Endothelial cell of umbilical vein (primary cell): ENCODE measurements around the gene PITPNM2. TPM values are rescaled to one million over a fixed set of nuclear protein-coding genes. Genes with fewer than 3 reads are reported as not detected.

ENCODE experiments used
- Bru-seq: library from RNA; stranded (reverse); fragments of 400-500 nt; gene quantifications from one replicate; lab custom pipeline; 2021; lab: Mats Ljungman, UMichigan
- BruChase-seq, 2 experiments: library from RNA; stranded (reverse); fragments of 400-500 nt; gene quantifications; one replicate each; lab custom pipeline; 2021; lab: Mats Ljungman, UMichigan
- BruUV-seq: library from RNA; stranded (reverse); fragments of 400-500 nt; replicated peaks from 2 replicates; lab custom pipeline; 2021; lab: Mats Ljungman, UMichigan
- CTCF ChIA-PET: fragments of 300-600, 350-600 bp; sonication (Branson Sonifier 250); formaldehyde crosslinking; loops from one replicate; lab custom pipeline; 2021; ENCODE audit warnings: antibody characterized with exemption, inconsistent platforms; lab: Charles Lee
- POLR2A ChIA-PET: fragments of 300-600, 350-600 bp; sonication (Branson Sonifier 250); formaldehyde crosslinking; loops from one replicate; lab custom pipeline; 2021; ENCODE audit warnings: antibody characterized with exemption, inconsistent platforms; lab: Charles Lee
- DNase-seq: peaks from one replicate; pipeline ENCODE4 v3.0.0-alpha.2; 2011; ENCODE audit warnings: low read depth, low spot score
- FAIRE-seq: peaks from 2 replicates; lab custom pipeline; 2011; peaks lifted over from hg19 to GRCh38; lab: Jason Lieb, UNC
- H2AFZ ChIP-seq: 2 replicates; pipeline ENCODE4 v1.6.0; 2012; ENCODE audit warnings: low read depth, low read length, control low read depth, inconsistent platforms
- H3K27ac ChIP-seq: 2 replicates; pipeline ENCODE4 v1.5.1; 2011; ENCODE audit warnings: low read depth, mild to moderate bottlenecking, control low read depth, low read length, moderate library complexity; ENCODE audit not compliant: insufficient read depth
- H3K27me3 ChIP-seq, 2 experiments: 2 replicates each; pipeline versions ENCODE4 v1.6.0 to v1.6.1; 2011; ENCODE audit warnings: low read length in 2 of 2, mixed read lengths in 1 of 2; ENCODE audit not compliant: control insufficient read depth in 2 of 2, insufficient read depth in 2 of 2
- H3K36me3 ChIP-seq, 2 experiments: 2 replicates in 1 of 2; 3 replicates in 1 of 2; pipeline ENCODE4 v1.5.1; 2011; ENCODE audit warnings: low read length in 2 of 2, mild to moderate bottlenecking in 1 of 2, moderate library complexity in 1 of 2; ENCODE audit not compliant: control insufficient read depth in 2 of 2, insufficient read depth in 2 of 2; ENCODE audit errors: extremely low read depth in 1 of 2
- H3K4me1 ChIP-seq: 3 replicates; pipeline ENCODE4 v1.5.1; 2011; ENCODE audit warnings: mild to moderate bottlenecking, low read length; ENCODE audit not compliant: control insufficient read depth, insufficient read depth; ENCODE audit errors: extremely low read depth
- H3K4me2 ChIP-seq: 2 replicates; pipeline ENCODE4 v1.6.1; 2011; ENCODE audit warnings: low read length, control low read depth, mixed read lengths; ENCODE audit not compliant: insufficient read depth
- H3K4me3 ChIP-seq, 3 experiments: fragments of 200-600 bp in 1 of 3; sonication (generic), shearing (Covaris generic) in 1 of 3; replicated peaks in 1 of 3; 2 replicates each; pipeline ENCODE4 v1.5.1; 2011 to 2016; ENCODE audit warnings: control low read depth in 3 of 3, low read length in 3 of 3, mild to moderate bottlenecking in 2 of 3, inconsistent platforms in 1 of 3, low read depth in 1 of 3, moderate library complexity in 1 of 3; ENCODE audit not compliant: insufficient read depth in 1 of 3
- H3K79me2 ChIP-seq: 2 replicates; pipeline ENCODE4 v1.6.0; 2012; ENCODE audit warnings: low read length, inconsistent platforms; ENCODE audit not compliant: control insufficient read depth, insufficient read depth
- H3K9ac ChIP-seq: replicated peaks from 2 replicates; pipeline ENCODE3; 2011; ENCODE audit warnings: low read length, control low read depth; ENCODE audit not compliant: insufficient read depth; ENCODE audit errors: extremely low read depth
- H3K9me1 ChIP-seq: replicated peaks from 3 replicates; pipeline ENCODE4 v1.6.0; 2011; ENCODE audit warnings: mild to moderate bottlenecking, low read length; ENCODE audit not compliant: control insufficient read depth, insufficient read depth; ENCODE audit errors: extremely low read depth
- H3K9me3 ChIP-seq: replicated peaks from 2 replicates; pipeline ENCODE4 v1.5.1; 2012; ENCODE audit warnings: low read length, inconsistent platforms; ENCODE audit not compliant: control insufficient read depth, insufficient read depth
- H4K20me1 ChIP-seq: replicated peaks from 2 replicates; pipeline ENCODE3; 2011; ENCODE audit warnings: mild to moderate bottlenecking, low read length; ENCODE audit not compliant: control insufficient read depth, insufficient read depth; ENCODE audit errors: extremely low read depth
- EZH2 ChIP-seq: IDR thresholded peaks from 2 replicates; pipeline ENCODE4 v1.6.1; 2012; ENCODE audit warnings: borderline replicate concordance, low read depth, mild to moderate bottlenecking, moderate library complexity, low read length, inconsistent platforms; ENCODE audit not compliant: severe bottlenecking
- GATA2 ChIP-seq: IDR thresholded peaks from 2 replicates; pipeline ENCODE4 v1.7.0; 2011; ENCODE audit warnings: low read depth, mild to moderate bottlenecking, moderate library complexity, mixed read lengths, low read length; ENCODE audit not compliant: insufficient read length, insufficient read depth
- JUN ChIP-seq: IDR thresholded peaks from 2 replicates; pipeline ENCODE4 v1.6.1; 2011; ENCODE audit warnings: borderline replicate concordance, low read depth; ENCODE audit not compliant: insufficient read length, insufficient read depth
- MAX ChIP-seq: IDR thresholded peaks from 2 replicates; pipeline ENCODE4 v1.6.1; 2011; ENCODE audit not compliant: insufficient read depth, insufficient read length
- POLR2A ChIP-seq: IDR thresholded peaks from 2 replicates; pipeline ENCODE4 v1.6.1; 2012; ENCODE audit warnings: low read depth, mild to moderate bottlenecking, control low read depth, low read length
- POLR2AphosphoS5 ChIP-seq: IDR thresholded peaks from 2 replicates; pipeline ENCODE4 v1.6.1; 2012; ENCODE audit warnings: low read depth, mild to moderate bottlenecking, control low read depth, low read length, moderate library complexity; ENCODE audit not compliant: insufficient read depth
- dilution Hi-C: fragments of 300-500 bp; cut with MboI; formaldehyde crosslinking; loops from one replicate; pipeline ENCODE4 v1.15.0; 2019; ENCODE audit warnings: low sequenced_read_pairs; ENCODE audit not compliant: extremely low pct_ligation_motif_present
- intact Hi-C: fragments of 100-400 bp; cut with micrococcal nuclease; formaldehyde crosslinking; loops from one replicate; pipeline ENCODE4 v1.10.0; 2022
- long read RNA-seq: library from polyadenylated mRNA; stranded (forward); transcript quantifications from one replicate; pipeline ENCODE4 v2.0.0, GENCODE V29; 2021
- polyA minus RNA-seq, 3 experiments: library from RNA; depleted of rRNA, polyadenylated mRNA; stranded (reverse); fragments of >200 nt; gene quantifications; 1 replicate in 1 of 3; 2 replicates in 2 of 3; pipeline ENCODE4 v1.2.3, GENCODE V29; 2011
- polyA plus RNA-seq, 4 experiments: library from polyadenylated mRNA; depleted of rRNA in 3 of 4; stranded (reverse) in 3 of 4; unstranded in 1 of 4; fragments of >200 nt; gene quantifications; 2 replicates each; pipeline versions ENCODE4 v1.2.1 to v1.2.3, GENCODE V29; 2011 to 2012; ENCODE audit warnings: missing spikeins in 1 of 4
- total RNA-seq: library from RNA; stranded (reverse); gene quantifications from 2 replicates; pipeline ENCODE4 v1.2.3, GENCODE V29; 2021

The PITPNM2 gene
- total RNA-seq = 15.9 and 21.4 TPM in 2 replicates
- 4.2 and 4.4 TPM in 2 replicates for polyA plus RNA-seq
- 3.0 and 3.3 TPM in 2 replicates for polyA plus RNA-seq (2011; cell fraction: cytosol; rRNA removed)
- 16.4 and 17.2 TPM in 2 replicates for polyA plus RNA-seq (2011; cell fraction: nucleus; rRNA removed)
- 8.9 and 10.9 TPM in 2 replicates for polyA plus RNA-seq (2012)
- polyA minus RNA-seq = 10.4 and 13.7 TPM in 2 replicates
- 4.4 TPM for polyA minus RNA-seq (2011; cell fraction: cytosol; rRNA and poly(A)+ RNA removed)
- 14.5 and 16.8 TPM in 2 replicates for polyA minus RNA-seq (2011; cell fraction: nucleus; rRNA and poly(A)+ RNA removed)
- percentile 57 among the genes with signal in this experiment for Bru-seq, nascent RNA
- percentile 64 among the genes with signal in this experiment for BruChase-seq, experiment 1, labeled RNA remaining after a 6-hour chase
- BruChase-seq, experiment 2, labeled RNA remaining after a 2-hour chase = percentile 59 among the genes with signal in this experiment
- long read RNA-seq, partial matches to known transcripts = 6 of 20 reads
- long read RNA-seq, other reads (novel, unspliced or antisense) = 14 of 20 reads

- Histone ChIP-seq H3K27ac (no peak within 1 kb of the TSS), H3K27me3 (no peaks in the 10 kb centered on the region), H3K79me2 (peaks cover 9% of the 10 kb centered on the region), H2AFZ (peak within 1 kb of the TSS; percentile 93), H3K9ac (peak within 1 kb of the TSS; percentile 65), H3K9me3 (no peaks in the 10 kb centered on the region), H4K20me1 (no peaks in the 10 kb centered on the region), H3K36me3 (no peaks in the 10 kb centered on the region), H3K4me1 (peaks cover 14% of the 10 kb centered on the region), H3K4me3 (peak within 1 kb of the TSS; percentile 61 to 72 (median 66)), H3K4me2 (peak within 1 kb of the TSS; percentile 75), H3K9me1 (no peaks in the 10 kb centered on the region)
- ChIA-PET CTCF (interaction anchor here (0.6 to 7.2 kb wide), 20 partner anchors 9 to 175 kb away, joined by 3 to 108 read pairs (median 4); partner anchors contain the start of genes MPHOSPH9 and OGFOD2), POLR2A (no interaction called here)
- FAIRE-seq (no peak), DNase-seq (peak; percentile 41)
- intact Hi-C loops = loop anchor here (1.0 to 5.0 kb wide), 4 partner anchors 46 to 176 kb away; partner anchors contain the start of genes MPHOSPH9, MTRFR and OGFOD2
- no TSS peak for BruUV-seq
- dilution Hi-C loops = no loop called here
- TF ChIP-seq POLR2A (no peak), GATA2 (no peak), MAX (no peak), POLR2AphosphoS5 (peak; percentile 62), EZH2 (no peak), JUN (no peak)
Measured at GRCh38 chr12:123150744-123151456, at the start of gene PITPNM2. TSS of gene PITPNM2 (minus strand) at chr12:123151090. CDS start at chr12:123034590, 116,500 bp downstream.
